Omental fat pad (tissue), 4 donors: ENCODE measurements around the gene PCNX1. TPM values are rescaled to one million over a fixed set of nuclear protein-coding genes. Genes with fewer than 3 reads are reported as not detected.
A peak's percentile ranks its signal among the peaks of the same experiment; 100 is the strongest.

Experiments used
- ATAC-seq: fragments of 150-250 bp; one replicate; pipeline ENCODE4 v1.9.1; 2016; ENCODE audit warnings: mild to moderate bottlenecking, moderate library complexity; ENCODE audit not compliant: low FRiP score
- DNase-seq: peaks from one replicate; pipeline ENCODE4 v3.0.0-alpha.2; 2019; ENCODE audit warnings: low spot score
- total RNA-seq, 4 donors: library from RNA; depleted of rRNA; stranded (reverse); fragments of >200 nt; gene quantifications; one replicate each; pipeline ENCODE4 v1.1.0, GENCODE V29; 2016
- TF ChIP-seq, protein P1 (sequence below), 3 donors: fragments of 450-650 bp; IDR thresholded peaks; one replicate each; pipeline ENCODE4 v1.5.1; 2016 to 2017; ENCODE audit warnings: antibody characterized with exemption in 3 of 3, mild to moderate bottlenecking in 3 of 3, moderate library complexity in 2 of 3

The PCNX1 gene
- total RNA-seq, 4 donors from 2014 or later = 56.9 to 98.1 (median 83.3) TPM

DNA sequence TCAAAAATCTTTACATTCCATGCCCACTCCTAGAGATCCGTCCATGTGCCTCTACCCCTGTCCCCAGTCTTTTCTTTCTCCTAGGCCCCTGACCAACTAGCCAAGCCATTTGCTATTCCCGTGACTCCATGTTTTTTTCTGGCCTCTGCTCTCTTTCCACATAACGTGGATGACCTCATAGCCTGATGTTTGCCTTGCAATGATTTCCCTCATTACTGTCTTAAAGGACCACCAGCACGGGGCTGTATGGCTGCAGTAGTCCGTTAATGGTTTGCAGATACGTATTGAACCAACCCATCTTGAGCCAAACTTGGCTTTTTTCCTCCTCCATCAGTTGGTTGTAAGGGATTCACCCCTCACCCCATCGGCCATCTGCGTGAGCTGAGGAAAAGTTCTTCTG lies 226.0 kb downstream of the PCNX1 start:
- no peak for DNase-seq
- TF ChIP-seq, protein P1, sequence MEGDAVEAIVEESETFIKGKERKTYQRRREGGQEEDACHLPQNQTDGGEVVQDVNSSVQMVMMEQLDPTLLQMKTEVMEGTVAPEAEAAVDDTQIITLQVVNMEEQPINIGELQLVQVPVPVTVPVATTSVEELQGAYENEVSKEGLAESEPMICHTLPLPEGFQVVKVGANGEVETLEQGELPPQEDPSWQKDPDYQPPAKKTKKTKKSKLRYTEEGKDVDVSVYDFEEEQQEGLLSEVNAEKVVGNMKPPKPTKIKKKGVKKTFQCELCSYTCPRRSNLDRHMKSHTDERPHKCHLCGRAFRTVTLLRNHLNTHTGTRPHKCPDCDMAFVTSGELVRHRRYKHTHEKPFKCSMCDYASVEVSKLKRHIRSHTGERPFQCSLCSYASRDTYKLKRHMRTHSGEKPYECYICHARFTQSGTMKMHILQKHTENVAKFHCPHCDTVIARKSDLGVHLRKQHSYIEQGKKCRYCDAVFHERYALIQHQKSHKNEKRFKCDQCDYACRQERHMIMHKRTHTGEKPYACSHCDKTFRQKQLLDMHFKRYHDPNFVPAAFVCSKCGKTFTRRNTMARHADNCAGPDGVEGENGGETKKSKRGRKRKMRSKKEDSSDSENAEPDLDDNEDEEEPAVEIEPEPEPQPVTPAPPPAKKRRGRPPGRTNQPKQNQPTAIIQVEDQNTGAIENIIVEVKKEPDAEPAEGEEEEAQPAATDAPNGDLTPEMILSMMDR (IDR thresholded peaks at IDR 0.05) = no peak
- no peak for ATAC-seq

DNA sequence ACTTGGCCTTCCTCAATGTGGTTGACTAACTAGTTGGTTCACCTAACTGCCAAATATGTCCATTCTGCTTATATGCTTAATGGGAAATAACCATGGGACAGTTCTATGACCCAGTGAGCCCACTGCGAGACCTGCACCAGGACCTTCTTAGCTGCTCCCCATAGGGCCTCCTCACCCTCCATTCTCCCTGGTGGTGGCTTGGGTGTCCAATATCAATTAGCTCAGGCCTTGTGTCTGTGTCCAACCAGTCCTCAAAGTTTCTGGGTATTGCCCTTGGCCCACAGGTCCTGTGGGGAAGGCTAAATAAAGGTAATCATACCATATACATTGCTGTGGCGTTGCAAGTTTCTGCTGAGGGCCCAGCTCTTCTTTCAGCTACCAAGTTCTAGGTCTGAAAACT lies 228.2 kb downstream of the PCNX1 start:
- TF ChIP-seq, protein P1 (IDR thresholded peaks at IDR 0.05) = no peak
- no peak for ATAC-seq
- no peak for DNase-seq

DNA sequence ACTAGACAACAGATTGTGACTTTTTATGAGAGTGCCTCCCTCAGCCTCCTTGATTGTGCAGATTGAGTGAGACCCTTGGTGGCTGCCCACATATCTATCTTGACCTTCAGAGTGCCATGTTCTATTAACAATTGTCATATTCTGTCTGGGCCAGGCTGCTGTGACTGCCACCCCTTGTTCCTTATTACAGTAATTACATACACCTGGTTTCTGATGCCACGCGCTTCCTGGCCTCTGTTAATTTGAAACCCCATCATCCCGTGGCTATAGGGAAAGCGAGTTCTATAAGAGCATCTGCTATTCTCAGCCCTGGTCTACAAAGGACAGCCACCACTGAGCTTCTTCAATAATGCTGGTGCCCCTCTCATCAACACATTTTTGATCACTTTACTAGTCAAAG lies 228.7 kb downstream of the PCNX1 start:
- DNase-seq (no peak), ATAC-seq (no peak)
- TF ChIP-seq, protein P1 (IDR thresholded peaks at IDR 0.05) = no peak

DNA sequence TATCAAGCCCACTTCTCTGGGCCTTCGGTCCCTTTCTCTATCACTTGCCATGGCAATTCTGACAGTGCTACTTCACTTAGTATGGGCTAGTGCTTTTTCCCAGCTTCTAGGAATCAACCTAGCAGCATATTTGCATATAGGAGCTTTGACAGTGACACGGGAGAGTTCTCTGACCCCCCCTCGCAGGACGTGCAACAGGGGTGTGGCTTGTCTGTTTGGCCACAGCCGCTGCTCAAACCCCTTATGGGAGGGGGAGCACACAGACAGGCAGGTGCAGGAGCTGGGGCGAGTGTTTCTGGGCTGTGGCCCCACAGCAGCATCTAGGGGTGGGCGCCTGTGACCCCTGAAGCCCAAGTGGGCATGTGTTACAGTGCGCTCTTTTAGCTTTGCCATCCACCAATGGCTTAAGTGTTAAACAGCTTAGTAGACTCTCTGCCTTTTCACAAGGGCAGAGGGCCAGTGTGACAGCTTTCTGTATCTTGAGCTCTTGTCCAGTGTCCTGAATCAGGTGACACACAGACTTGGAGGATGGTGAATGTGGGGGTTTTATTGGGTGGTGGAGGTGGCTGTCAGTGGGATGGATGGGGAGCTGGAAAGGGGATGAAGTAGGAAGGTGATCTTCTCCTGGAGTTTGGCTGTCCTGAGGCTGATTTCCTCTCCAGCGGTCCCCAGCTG lies 229.3 kb downstream of the PCNX1 start:
- TF ChIP-seq, protein P1 (IDR thresholded peaks at IDR 0.05) = no peak
- ATAC-seq (no peak), DNase-seq (no peak)

DNA sequence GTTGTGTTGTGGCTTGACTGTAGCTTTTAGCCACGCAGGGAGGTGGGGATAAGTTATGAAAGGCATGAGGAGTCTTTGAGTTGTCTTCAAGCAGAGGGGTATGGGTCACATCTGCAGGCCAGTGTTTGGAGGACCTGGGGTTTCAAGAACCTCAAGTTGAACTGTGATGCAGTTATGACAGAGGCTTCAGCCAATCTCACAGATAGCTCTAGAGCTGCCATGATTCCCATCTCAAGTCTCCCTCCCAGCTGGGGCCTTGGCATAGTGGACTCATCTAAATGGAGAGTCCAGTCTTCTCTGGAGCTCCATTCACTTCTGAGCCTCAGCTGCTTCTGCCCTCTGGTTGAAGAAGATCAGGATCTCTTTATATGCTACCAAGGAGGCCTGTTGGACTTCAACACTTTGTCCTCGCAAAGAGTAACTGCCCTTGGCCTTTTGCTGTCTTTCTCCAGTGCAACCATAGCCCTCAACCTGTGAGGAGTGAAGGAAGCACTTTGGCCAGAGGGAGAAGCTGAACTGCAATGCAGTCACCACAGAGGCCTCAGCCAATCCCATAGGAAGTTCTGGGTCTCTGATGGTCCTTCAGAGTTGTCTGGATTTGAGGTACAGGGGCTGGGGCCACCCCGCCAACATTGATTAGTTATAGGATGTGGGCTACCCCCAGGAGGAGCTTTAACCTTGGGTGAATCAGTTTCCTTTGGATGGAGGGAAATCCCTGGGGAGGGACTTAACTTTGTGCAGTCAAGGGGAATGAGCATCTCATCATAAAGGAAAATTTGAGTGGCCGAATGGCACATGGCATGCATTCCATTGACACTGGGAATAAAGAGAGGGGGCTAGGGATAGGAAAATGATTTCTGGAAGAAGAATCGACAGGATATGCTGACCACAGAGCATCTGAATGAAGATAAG lies 230.5 kb downstream of the PCNX1 start:
- no peak for DNase-seq
- no peak for ATAC-seq
- TF ChIP-seq, protein P1 (IDR thresholded peaks at IDR 0.05) = no peak

DNA sequence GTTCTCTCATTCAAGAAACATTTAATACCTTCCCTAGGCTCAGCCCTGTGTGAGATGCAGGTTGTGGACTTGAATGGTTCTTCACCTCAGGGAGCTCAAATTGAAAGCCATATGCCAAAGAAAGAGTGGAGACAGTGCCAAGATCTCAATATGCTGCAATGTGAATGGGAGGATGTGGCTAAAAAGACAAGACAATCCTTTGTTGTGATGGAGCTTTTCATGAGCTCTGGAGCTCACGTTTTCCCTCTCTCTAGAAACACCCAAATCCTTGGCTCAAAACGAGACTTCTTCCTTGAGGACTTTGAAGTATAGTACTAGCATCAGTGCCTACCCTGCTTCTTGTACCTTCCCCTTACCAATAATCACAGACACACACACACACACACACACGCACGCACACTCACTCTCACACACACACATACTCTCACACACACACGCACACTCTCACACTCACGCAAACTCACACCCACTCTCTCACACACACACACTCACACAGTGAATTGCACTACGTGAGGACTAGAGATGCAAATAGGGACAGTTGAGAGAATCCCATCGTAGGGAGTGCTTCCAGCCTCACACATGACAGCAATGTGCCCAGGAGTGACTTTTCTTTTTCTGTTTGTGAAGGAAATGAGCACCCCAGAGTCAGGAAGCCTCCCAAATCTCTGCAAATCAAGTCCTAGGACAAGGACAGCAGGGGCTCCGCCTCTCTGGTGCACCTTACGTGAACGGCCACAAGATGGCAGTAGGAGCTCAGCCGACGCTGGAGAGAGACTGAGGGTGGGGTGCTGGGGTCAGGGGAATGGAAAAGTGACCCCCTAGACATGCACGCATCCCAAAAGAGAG lies 231.4 kb downstream of the PCNX1 start:
- no peak for ATAC-seq
- peak; percentile 37 for DNase-seq
- TF ChIP-seq, protein P1 (IDR thresholded peaks at IDR 0.05) = no peak
